Colonic mucosa (tissue), 4 donors: ENCODE measurements around the gene ARHGAP26. TPM values are rescaled to one million over a fixed set of nuclear protein-coding genes. Genes with fewer than 3 reads are reported as not detected.

Experiments
- DNase-seq: peaks from one replicate; pipeline ENCODE4 v3.0.0-alpha.2; 2020
- H3K27ac ChIP-seq: fragments of 200-600 bp; one replicate; pipeline ENCODE4 v1.8.0; 2021
- H3K27me3 ChIP-seq: fragments of 200-600 bp; one replicate; pipeline ENCODE4 v1.8.0; 2021
- H3K36me3 ChIP-seq: fragments of 200-600 bp; one replicate; pipeline ENCODE4 v1.8.0; 2021
- H3K4me1 ChIP-seq: fragments of 200-600 bp; one replicate; pipeline ENCODE4 v1.8.0; 2021; ENCODE audit warnings: mild to moderate bottlenecking
- H3K4me3 ChIP-seq: fragments of 200-600 bp; one replicate; pipeline ENCODE4 v1.8.0; 2021
- H3K9ac ChIP-seq, 2 donors: one replicate each; pipeline ENCODE4 v1.7.0; 2013; ENCODE audit warnings: control low read depth in 2 of 2, low read depth in 2 of 2, low read length in 2 of 2
- H3K9me3 ChIP-seq: fragments of 200-600 bp; one replicate; pipeline ENCODE4 v1.8.0; 2021
- intact Hi-C: fragments of 100-400 bp; cut with DNase I; formaldehyde crosslinking; loops from one replicate; pipeline ENCODE4 v1.14.1; 2022
- total RNA-seq, 2 donors: library from RNA; stranded (reverse); fragmentation: NEBNext Ultra II Directional in 1 of 2; extraction: Animal tissue kit (Norgen Biotek cat#: 25700) in 1 of 2; gene quantifications; one replicate each; pipeline ENCODE4 v1.2.1, GENCODE V29; 2021
- TF ChIP-seq, protein P1 (sequence below): fragments of 200-600 bp; IDR thresholded peaks from one replicate; pipeline ENCODE4 v1.8.0; 2022; ENCODE audit warnings: antibody characterized with exemption, mild to moderate bottlenecking
- donor health status: healthy.
- donor health status: DM: no; HTN: no; CAD: no.
- donor health status: DM: no; HTN: no; CAD: no.

Gene ARHGAP26
- total RNA-seq, 2 donors from 2014 or later = 59.1 to 74.0 TPM

DNA sequence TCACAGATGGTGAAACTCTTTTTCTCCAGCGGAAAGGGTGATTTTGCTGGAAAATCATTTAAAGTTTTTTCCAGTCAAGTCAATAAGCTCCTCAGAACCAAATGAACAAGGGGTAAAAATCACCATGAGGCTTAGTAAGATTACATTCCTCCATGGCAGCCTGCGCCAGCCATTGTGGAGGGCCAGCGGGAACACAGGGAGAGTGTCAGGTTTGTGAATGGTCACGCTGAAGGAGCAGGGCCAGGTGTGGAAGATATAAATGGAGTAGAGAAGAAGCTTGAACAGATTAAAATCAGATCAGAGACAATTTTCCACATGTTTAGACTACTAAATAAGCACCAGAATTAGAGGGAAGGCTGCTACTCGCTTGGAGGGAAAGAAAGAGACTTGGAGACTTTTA lies 424.5 kb downstream of the ARHGAP26 start:
- no peak overlapping the region for H3K4me3 ChIP-seq
- no peaks in the 10 kb centered on the region for H3K36me3 ChIP-seq
- no peak for DNase-seq
- no peaks in the 10 kb centered on the region for H3K9me3 ChIP-seq
- no peaks in the 10 kb centered on the region for H3K27me3 ChIP-seq
- no peaks in the 10 kb centered on the region for H3K4me1 ChIP-seq
- TF ChIP-seq, protein P1, sequence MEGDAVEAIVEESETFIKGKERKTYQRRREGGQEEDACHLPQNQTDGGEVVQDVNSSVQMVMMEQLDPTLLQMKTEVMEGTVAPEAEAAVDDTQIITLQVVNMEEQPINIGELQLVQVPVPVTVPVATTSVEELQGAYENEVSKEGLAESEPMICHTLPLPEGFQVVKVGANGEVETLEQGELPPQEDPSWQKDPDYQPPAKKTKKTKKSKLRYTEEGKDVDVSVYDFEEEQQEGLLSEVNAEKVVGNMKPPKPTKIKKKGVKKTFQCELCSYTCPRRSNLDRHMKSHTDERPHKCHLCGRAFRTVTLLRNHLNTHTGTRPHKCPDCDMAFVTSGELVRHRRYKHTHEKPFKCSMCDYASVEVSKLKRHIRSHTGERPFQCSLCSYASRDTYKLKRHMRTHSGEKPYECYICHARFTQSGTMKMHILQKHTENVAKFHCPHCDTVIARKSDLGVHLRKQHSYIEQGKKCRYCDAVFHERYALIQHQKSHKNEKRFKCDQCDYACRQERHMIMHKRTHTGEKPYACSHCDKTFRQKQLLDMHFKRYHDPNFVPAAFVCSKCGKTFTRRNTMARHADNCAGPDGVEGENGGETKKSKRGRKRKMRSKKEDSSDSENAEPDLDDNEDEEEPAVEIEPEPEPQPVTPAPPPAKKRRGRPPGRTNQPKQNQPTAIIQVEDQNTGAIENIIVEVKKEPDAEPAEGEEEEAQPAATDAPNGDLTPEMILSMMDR = no peak
- H3K9ac ChIP-seq = no peak overlapping the region
- intact Hi-C loops = no loop called here
- no peak overlapping the region for H3K27ac ChIP-seq

DNA sequence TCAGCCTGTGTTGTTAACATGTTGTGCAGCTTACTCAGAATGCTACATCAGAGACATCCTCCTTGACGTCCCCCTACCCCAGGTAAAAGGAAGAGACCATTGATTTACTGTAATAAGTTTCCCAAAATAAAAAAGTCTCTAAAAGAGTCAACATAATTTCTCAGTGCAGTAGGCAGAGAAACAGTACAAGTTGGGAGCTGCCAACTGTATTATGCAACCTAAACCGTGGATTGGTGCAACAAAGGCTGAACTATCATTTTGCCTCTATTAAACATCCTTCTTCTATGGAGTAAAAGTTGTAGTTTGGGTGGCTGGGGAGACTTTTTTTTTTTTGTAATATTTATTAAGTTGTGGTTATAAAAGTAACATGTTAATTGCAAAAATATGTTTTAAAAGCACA lies 425.3 kb downstream of the ARHGAP26 start:
- intact Hi-C loops = no loop called here
- Histone ChIP-seq H3K9me3 (no peaks in the 10 kb centered on the region), H3K4me3 (no peak overlapping the region), H3K36me3 (no peaks in the 10 kb centered on the region), H3K4me1 (no peaks in the 10 kb centered on the region), H3K27me3 (no peaks in the 10 kb centered on the region), H3K27ac (no peak overlapping the region), H3K9ac (no peak overlapping the region)
- DNase-seq = no peak
- TF ChIP-seq, protein P1 = no peak

DNA sequence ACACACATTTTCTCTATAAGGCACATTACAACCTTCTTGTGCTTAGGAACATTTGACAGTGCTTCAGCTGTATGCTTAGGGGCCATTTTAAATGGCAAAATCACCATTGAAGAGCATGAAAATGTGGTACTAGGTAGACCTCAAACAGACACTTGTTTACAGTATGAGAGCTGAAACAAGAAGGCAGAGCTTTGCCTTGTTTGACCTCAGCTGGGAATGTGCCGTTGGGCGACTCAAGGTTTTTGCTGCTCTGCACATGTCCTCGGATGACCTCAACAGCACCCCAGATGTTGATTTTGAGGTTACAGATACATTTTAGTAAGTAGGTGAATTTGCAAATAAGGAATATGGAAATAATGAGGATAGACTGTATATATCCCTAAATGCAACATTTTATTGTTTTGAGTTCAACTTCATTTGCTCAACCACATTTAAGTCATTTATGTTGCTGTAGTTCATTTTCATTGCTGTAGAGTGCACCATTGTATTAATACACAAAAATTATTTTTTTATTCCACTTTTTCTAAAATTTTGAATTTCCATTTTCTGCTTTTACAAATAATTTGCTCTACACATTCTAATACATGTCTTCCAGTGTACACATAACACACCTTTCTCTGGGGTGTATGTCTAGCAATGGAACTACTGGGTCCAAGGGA lies 426.6 kb downstream of the ARHGAP26 start:
- H3K9ac ChIP-seq = no peak overlapping the region
- no peaks in the 10 kb centered on the region for H3K27me3 ChIP-seq
- no peaks in the 10 kb centered on the region for H3K9me3 ChIP-seq
- TF ChIP-seq, protein P1 = no peak
- no peak overlapping the region for H3K4me3 ChIP-seq
- no peak for DNase-seq
- H3K4me1 ChIP-seq = no peaks in the 10 kb centered on the region
- intact Hi-C loops = no loop called here
- H3K27ac ChIP-seq = no peak overlapping the region
- no peaks in the 10 kb centered on the region for H3K36me3 ChIP-seq

DNA sequence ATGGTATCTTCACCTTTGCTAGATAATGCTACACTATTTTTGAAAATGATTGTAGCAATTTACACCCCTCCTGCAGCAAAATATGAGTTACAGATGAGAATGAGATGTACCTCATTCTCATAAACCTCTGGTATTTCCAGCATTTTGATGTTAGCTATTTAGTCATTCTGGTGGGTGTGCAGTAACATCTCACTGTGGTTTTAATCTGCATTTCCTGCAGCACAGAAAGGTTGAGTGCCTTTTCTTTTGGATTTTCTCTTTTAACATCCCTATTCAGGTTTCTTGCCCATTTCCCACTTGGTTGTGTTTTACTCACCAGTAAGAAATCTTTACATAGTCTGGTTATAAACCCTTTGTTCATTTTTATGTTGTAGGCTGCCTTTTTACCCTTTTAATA lies 427.1 kb downstream of the ARHGAP26 start:
- Histone ChIP-seq H3K9me3 (no peaks in the 10 kb centered on the region), H3K36me3 (no peaks in the 10 kb centered on the region), H3K4me3 (no peak overlapping the region), H3K9ac (no peak overlapping the region), H3K27me3 (no peaks in the 10 kb centered on the region), H3K27ac (no peak overlapping the region), H3K4me1 (no peaks in the 10 kb centered on the region)
- TF ChIP-seq, protein P1 = no peak
- DNase-seq = no peak
- intact Hi-C loops = no loop called here

DNA sequence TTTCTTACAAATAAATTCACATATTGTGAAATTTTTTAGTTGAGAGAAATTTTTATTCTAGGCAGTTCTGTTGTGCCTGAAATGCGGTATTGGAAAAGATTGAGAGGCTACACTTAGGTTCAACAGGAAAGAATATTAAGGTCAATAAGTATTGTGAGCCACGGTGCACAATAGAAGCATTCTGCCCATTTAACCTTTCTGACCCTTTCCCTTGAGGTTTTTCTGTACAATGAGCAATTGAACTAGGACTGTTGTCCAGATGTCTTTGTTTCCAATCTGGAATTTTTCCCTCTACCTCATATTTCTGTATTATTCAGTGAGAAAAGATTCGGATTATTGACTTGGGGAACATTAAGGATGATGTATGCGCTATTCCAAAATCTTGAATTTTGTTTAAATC lies 428.2 kb downstream of the ARHGAP26 start:
- H3K9ac ChIP-seq = no peak overlapping the region
- TF ChIP-seq, protein P1 = no peak

More for the DNA sequence above, 428.2 kb downstream of the ARHGAP26 start:
- no peak for DNase-seq
- no peaks in the 10 kb centered on the region for H3K4me1 ChIP-seq
- intact Hi-C loops = no loop called here
- H3K36me3 ChIP-seq = no peaks in the 10 kb centered on the region
- H3K27ac ChIP-seq = no peak overlapping the region
- no peaks in the 10 kb centered on the region for H3K9me3 ChIP-seq
- no peak overlapping the region for H3K4me3 ChIP-seq
- H3K27me3 ChIP-seq = no peaks in the 10 kb centered on the region
